NCI-H1930 (cell line): ENCODE measurements around the gene LSM14B.
"Not testable (repeated sequence)": the region's sequence is repeated elsewhere in the genome, so short reads cannot be mapped to it uniquely, and the experiment has no call there.

Source experiments
- DNase-seq, 2 experiments: peaks; one replicate each; lab custom pipeline; 2025; lab: John Stamatoyannopoulos, UW

LSM14B gene

DNA sequence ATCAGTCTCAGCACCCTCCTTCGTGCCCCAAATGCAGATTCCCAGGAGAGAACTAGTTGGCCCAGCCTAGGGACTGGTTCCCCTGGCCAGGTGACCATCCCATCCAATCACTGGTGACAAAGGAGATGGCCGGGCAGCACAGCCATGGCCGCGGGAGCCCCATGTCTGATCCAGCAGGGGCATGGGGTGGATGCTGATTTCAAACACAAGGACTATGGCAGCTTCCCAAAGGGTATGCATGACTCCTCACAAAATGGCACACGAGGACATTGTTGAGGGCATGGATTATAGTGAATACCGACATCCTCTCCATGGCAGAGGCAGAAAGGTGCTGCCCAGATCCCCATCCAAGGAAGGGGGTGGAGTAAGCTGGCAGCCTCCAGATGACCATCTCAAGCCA is 9.9 kb upstream of the LSM14B start:
- DNase-seq = no peak

GRCh38 chr20:62114894-62115293 is 7.4 kb upstream of the LSM14B start:
- no peak for DNase-seq

DNA sequence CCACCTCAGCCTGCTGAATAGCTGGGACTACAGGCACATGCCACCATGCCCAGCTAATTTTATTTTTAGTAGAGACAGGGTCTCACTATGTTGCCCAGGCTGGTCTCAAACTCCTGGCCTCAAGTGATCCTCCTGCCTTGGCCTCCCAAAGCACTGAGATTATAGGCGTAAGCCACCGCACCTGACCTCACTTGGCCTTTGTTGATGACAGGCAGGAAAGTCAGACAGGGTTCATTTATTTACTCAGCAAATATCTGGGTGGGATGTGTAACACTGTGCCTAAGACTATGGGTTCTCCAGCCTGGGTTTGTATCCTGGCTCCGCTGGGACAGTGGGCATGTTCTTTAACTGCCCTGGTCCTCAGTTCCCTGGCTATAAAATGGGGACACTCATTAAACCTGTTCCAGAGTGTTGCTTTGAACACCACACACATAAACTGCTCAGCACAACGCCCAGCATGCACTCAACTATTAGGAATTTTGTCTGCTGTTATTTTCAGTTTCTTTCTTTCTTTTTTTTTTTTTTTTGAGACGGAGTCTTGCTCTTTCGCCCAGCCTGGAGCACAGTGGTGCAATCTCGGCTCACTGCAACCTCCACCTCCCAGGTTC is 6.4 kb upstream of the LSM14B start:
- not testable (repeated sequence) for DNase-seq

GRCh38 chr20:62116558-62117361 is 5.5 kb upstream of the LSM14B start:
- no peak for DNase-seq

- no peak for DNase-seq
Observed at GRCh38 chr20:62117362-62117646, 5.0 kb upstream of the LSM14B start.

GRCh38 chr20:62117658-62118057 is 4.6 kb upstream of the LSM14B start:
- no peak for DNase-seq

DNA sequence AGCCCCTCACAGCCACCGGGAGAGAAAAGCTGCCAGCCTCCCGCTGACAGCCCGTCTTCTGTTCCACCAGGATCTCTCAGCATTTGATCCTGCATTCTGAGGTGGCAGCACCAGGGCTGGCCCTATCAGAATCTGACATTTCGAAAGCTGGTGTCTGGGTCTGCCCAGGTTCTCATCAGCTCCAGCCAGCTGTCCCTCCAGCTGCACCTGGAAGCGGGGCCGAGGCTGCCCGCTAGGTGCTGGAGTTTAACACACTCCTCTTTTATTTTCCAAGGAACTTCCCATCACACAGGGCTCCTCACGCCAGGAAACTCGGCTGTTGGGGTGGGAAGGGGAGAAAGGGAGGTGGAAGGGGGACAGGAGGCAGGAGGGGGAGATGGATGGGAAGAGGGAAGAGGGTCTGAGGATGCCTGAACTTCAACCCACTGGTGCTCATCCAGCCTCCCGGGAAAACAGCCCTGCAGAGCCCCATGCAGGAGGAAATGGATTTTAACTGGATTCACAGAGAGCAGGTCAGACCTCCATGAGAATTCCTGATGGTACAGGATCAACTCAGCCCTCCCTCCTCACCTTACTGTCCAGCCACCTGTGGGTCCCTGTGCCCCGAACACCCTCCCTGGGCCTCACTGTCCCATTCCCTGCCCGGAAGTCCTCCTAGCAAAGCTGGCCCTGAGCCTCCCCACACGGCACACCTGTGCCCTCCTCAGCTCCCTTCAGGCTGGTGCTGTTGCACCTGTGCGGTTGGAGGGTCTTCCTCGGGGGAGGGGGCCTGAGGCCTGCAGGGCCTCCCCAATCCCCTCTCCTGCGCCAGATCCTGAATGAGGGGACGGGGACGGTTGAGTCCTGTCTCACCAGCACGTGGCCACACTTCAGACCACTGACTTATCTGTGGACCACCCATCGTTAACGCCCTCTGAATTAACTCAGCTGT is 3.9 kb upstream of the LSM14B start:
- DNase-seq = no peak

DNA sequence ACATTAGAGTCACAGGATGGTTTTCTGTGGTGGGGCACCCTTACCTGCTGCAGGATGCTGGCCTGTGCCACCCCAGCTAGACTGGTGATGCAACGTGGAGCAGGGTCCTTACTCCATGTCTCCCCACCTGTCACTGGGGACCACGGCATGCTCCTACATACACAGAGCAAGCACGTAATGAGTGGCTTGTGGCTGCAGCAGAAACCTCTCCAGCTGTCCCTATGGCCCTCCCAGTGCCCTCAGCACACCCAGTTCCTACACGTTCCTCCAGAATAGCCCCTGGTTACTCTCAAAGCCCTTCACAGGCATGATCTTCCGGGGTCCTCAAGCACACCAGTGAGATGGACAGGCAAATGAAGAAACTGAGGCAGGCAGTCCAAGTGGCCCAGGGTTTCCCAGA is 3.2 kb upstream of the LSM14B start:
- DNase-seq = no peak

- no peak for DNase-seq
Observed at GRCh38 chr20:62119591-62120364, 2.5 kb upstream of the LSM14B start.

DNA sequence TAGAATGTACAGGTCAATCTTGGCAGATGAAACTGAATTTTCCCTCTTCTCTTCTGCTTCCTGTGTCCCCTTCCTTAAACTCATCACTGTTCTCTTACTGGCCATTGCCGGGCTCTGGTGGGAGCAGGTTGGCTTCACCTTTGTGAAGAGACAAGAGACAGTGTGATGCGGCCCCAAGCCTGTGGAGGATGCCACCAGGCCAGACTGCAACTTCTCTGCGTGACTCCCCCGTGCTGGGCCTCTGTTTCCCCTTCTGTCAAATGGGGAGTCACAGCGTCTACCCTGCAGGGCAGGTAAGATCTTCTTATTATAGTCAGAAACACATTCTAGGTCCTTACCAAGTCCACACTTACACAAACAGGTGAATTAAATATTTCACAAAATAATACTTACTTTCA is 1.9 kb upstream of the LSM14B start:
- no peak for DNase-seq

- no peak for DNase-seq
Observed at GRCh38 chr20:62120990-62121775, 1.1 kb upstream of the LSM14B start.

- peak; percentile 30 to 42 for DNase-seq
Observed at GRCh38 chr20:62122654-62123449, 577 bp downstream of the LSM14B start.

DNA sequence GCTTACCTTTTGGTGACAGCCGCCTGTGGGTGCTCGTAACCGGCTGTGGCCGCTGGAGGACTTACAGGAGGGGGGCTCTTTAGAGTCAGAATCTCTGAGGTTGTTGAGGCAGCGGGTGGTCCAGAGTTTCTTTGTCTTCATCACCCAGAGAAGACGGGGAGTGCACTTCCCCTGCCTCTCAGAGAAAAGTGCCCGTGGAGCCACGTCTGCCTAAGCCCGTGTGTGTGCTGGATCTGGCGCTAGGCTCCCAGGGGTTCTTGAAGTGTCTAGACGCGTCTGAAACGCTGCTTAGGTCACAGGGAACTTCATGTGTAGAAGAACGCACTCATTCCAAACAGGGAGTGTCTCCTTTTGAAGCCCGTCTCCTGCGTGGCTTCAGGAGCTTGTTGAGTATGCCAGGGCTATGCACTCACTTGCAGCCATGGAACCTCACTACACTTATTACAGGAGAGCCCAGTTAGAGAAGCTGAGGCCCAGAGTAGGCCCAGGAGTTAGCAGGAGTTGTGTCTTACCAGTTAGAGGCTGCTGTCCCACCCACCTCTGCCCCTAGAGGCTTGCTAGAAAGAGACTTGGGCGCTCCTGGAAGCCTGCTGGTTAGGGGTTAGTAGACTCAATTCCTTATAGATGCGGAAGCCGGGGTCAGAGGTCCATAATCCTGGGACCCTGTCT is 1.3 kb downstream of the LSM14B start:
- DNase-seq = no peak

DNA sequence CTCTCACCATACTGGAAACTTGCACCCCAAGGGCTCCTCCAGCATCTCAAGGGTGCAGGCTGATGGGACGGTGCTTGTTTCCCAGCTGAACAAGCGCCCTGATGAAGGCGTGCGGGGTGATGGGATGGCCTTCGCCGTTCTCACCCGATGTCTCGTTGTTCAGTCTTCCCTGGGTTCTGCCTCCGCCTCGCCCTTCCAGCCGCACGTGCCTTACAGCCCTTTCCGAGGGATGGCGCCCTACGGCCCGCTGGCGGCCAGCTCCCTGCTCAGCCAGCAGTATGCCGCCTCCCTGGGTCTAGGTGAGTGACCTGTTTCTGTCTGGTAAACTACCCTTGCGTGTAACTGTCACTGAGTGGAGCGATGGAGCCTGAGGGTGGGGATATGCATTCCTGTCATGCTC is 3.9 kb downstream of the LSM14B start:
- DNase-seq = no peak

DNA sequence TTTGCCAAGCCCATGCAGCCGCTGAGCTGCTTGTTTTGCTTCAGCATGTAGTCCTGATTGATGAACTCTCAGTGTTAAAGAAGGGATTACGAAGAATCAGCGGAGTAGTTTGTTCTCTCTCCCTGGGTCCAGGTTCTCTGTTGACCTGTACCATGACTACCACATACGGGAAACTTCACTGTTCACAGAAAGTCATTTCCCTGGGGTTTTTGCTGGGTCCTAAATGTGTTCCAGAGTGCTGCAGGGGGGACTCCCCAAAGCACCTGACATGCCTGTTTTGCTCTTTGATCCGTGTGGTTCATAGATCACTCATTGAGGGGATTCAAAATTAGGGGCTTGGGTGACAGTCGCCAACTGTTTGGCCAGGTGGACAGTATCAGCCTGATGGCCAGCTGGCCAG is 5.5 kb downstream of the LSM14B start:
- no peak for DNase-seq

GRCh38 chr20:62128502-62128901 is 6.2 kb downstream of the LSM14B start:
- DNase-seq = no peak

DNA sequence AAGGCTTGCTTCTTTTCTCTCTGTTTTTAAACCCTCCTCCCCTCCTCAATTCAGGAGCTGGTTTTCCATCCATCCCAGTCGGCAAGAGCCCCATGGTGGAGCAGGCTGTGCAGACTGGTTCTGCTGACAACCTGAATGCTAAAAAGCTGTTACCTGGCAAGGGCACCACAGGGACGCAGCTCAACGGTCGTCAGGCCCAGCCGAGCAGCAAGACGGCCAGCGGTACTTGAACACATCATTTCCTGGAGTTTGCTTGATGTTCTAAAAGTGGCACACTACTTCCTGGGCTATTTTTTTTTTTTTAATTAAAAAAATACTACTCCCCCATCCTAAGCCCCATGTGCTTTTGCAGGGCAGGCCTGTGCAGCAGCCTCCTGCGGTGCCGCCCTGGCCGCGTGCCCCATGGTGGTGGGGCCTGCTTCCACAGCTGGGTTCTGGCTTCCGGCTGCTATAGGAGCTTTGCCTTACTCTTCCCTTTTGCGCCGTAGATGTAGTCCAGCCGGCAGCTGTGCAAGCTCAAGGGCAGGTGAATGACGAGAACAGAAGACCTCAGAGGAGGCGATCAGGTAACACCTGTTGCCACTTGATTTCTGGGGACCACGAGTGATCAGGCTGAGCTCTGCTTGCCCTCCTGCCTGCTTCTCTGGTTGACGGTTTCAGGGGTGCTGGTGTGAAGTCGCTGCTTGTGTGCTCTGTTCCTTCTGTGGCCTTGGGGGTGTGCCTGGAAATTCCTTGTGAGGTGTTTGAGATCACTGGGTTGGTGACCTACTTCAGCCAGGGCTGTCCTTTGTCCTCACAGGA is 7.7 kb downstream of the LSM14B start:
- DNase-seq = no peak

GRCh38 chr20:62131560-62132320 is 9.5 kb downstream of the LSM14B start:
- DNase-seq = no peak
